HL-60/S4 (cell line): Measurements from ENCODE around the gene MAPK1.
"Not testable (repeated sequence)": the region's sequence is repeated elsewhere in the genome, so short reads cannot be mapped to it uniquely, and the experiment has no call there.

ENCODE experiments used
- in situ Hi-C: fragments of 300-500 bp; cut with MboI; formaldehyde crosslinking; loops from 2 replicates; pipeline ENCODE4 v1.14.3; 2022; ENCODE audit warnings: low sequenced_read_pairs

MAPK1 gene

GRCh38 chr22:21730535-21731308, 136.7 kb downstream of the MAPK1 start:
- in situ Hi-C loops, result no loop called here

GRCh38 chr22:21729184-21729583, 138.3 kb downstream of the MAPK1 start:
- in situ Hi-C loops, result not testable (repeated sequence)

- in situ Hi-C loops, result no loop called here
These were observed 139.2 kb downstream of the MAPK1 start for GRCh38 chr22:21728270-21728669.

- in situ Hi-C loops, result no loop called here
These were observed 139.7 kb downstream of the MAPK1 start for GRCh38 chr22:21727768-21728167.

GRCh38 chr22:21727159-21727558, 140.3 kb downstream of the MAPK1 start:
- in situ Hi-C loops, result no loop called here

GRCh38 chr22:21726650-21727049, 140.8 kb downstream of the MAPK1 start:
- in situ Hi-C loops, result no loop called here

GRCh38 chr22:21725956-21726649, 141.3 kb downstream of the MAPK1 start:
- in situ Hi-C loops, result no loop called here

- in situ Hi-C loops, result not testable (repeated sequence)
These were observed 142.9 kb downstream of the MAPK1 start for GRCh38 chr22:21724496-21724895.

GRCh38 chr22:21721195-21721852, 146.1 kb downstream of the MAPK1 start:
- in situ Hi-C loops, result not testable (repeated sequence)

GRCh38 chr22:21720191-21720859, 147.1 kb downstream of the MAPK1 start:
- in situ Hi-C loops, result not testable (repeated sequence)

- in situ Hi-C loops, result no loop called here
These were observed 148.4 kb downstream of the MAPK1 start for GRCh38 chr22:21719024-21719423.

GRCh38 chr22:21718499-21718898, 148.9 kb downstream of the MAPK1 start:
- in situ Hi-C loops, result no loop called here

- in situ Hi-C loops, result not testable (repeated sequence)
These were observed 150.9 kb downstream of the MAPK1 start for GRCh38 chr22:21716395-21717122.

GRCh38 chr22:21714786-21715185, 152.7 kb downstream of the MAPK1 start:
- in situ Hi-C loops, result no loop called here

- in situ Hi-C loops, result no loop called here
These were observed 153.2 kb downstream of the MAPK1 start for GRCh38 chr22:21714059-21714770.

GRCh38 chr22:21713428-21714058, 153.9 kb downstream of the MAPK1 start:
- in situ Hi-C loops, result no loop called here

GRCh38 chr22:21712751-21713427, 154.6 kb downstream of the MAPK1 start:
- in situ Hi-C loops, result no loop called here

GRCh38 chr22:21711851-21712250, 155.6 kb downstream of the MAPK1 start:
- in situ Hi-C loops, result no loop called here

GRCh38 chr22:21710156-21710555, 157.3 kb downstream of the MAPK1 start:
- in situ Hi-C loops, result no loop called here
